Peyer's patch (tissue), 4 donors: ENCODE results near the gene MROH9.

Experiments
- CTCF ChIP-seq, 6 experiments: fragments of 450-650 bp in 4 of 6; fragments of 200-600 bp in 2 of 6; sonication (generic) in 1 of 6; IDR thresholded peaks; one replicate each; pipeline ENCODE4 v1.5.1; 2017 to 2019; ENCODE audit warnings: antibody characterized with exemption in 6 of 6, mild to moderate bottlenecking in 3 of 6, moderate library complexity in 1 of 6
- POLR2A ChIP-seq, 2 donors: fragments of 450-650 bp; IDR thresholded peaks; one replicate each; pipeline ENCODE4 v1.5.1; 2017; ENCODE audit warnings: antibody characterized with exemption in 2 of 2, mild to moderate bottlenecking in 2 of 2, moderate library complexity in 2 of 2

GRCh38 chr1:171038284-171038683, 103.0 kb downstream of the MROH9 start:
- TF ChIP-seq CTCF (IDR thresholded peaks at IDR 0.05) (no peak), POLR2A (IDR thresholded peaks at IDR 0.05) (no peak)
